ENCODE results near the gene ZDHHC8. TPM values are rescaled to one million over a fixed set of nuclear protein-coding genes. Genes with fewer than 3 reads are reported as not detected.

Gene ZDHHC8
- total RNA-seq, 4 donors from 2014 or later, result 14.7 to 56.5 (median 17.1) TPM

DNA sequence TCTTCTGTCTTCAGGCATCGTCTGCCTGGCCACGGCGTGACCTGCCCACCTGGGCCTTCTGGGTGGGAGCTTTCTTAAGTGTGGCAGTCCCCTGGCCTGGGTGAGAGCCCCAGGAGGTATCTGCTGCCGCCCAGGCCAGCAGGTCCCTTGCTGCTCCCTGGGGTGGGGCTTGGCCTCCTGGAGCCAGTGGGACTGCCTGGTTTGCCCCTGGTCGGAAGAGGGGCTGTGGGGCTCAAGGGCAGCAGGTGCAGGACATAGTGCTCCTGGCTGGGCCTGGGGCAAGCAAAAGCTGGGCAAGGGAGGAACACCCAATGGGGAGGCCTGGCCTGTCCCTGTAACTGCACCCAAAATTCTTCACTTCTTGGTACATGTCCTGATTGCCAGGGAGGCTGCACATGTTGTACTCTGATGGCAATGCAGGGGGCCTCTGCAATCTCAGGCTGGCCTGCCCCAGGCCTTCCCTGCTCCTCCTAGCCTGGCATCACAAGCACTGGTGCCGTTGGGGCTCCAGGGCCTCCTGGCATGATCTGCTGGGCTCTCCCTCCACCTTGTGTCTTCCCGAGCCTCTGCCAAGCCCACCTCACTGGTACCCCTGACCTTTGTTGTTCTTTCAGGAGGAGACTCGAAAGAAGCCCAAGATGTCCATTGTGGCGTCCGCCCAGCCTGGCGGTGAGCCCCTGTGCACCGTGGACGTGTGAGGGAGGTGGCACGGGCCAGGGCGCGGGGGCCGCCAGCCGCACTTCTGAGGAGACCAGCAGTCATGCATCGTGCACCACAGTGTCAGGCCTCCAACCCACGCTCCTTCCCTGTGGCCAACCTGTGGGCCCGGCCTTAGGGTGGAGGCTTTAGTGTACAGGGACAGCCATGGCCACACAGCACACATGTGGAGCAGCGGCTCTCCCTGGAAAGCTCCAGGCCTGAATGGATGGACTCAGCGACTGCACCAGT, 21.9 kb upstream of the ZDHHC8 start:
- H3K9me3 ChIP-seq, result no peaks in the 10 kb centered on the region
- no peak overlapping the region for H3K27ac ChIP-seq
- no peak for TF ChIP-seq EP300 (IDR thresholded peaks at IDR 0.05; ENCODE audit: low read depth)
- TF ChIP-seq POLR2A (IDR thresholded peaks at IDR 0.05), result no peak
- TF ChIP-seq, protein P1, sequence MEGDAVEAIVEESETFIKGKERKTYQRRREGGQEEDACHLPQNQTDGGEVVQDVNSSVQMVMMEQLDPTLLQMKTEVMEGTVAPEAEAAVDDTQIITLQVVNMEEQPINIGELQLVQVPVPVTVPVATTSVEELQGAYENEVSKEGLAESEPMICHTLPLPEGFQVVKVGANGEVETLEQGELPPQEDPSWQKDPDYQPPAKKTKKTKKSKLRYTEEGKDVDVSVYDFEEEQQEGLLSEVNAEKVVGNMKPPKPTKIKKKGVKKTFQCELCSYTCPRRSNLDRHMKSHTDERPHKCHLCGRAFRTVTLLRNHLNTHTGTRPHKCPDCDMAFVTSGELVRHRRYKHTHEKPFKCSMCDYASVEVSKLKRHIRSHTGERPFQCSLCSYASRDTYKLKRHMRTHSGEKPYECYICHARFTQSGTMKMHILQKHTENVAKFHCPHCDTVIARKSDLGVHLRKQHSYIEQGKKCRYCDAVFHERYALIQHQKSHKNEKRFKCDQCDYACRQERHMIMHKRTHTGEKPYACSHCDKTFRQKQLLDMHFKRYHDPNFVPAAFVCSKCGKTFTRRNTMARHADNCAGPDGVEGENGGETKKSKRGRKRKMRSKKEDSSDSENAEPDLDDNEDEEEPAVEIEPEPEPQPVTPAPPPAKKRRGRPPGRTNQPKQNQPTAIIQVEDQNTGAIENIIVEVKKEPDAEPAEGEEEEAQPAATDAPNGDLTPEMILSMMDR (IDR thresholded peaks at IDR 0.05), result no peak
- TF ChIP-seq POLR2AphosphoS5 (IDR thresholded peaks at IDR 0.05), result no peak
- no peaks in the 10 kb centered on the region for H3K4me1 ChIP-seq
- in situ Hi-C loops (cut with MboI; ENCODE audit: low pct_ligation_motif_present in 1 of 4, low pct_unique_long_range_greater_than_20kb in 1 of 4, low sequenced_read_pairs in 3 of 4), result no loop called here
- H3K4me3 ChIP-seq, result no peak overlapping the region
- WGBS, 2 donors (ENCODE audit: low coverage in 1 of 2), result 86% methylated on average over 21 of the region's 23 CpGs; no CpG with 5 or more reads in 1 of the 2 donors
- intact Hi-C loops (cut with DNase I; ENCODE audit: low total_unique reads), result no loop called here
- no peaks in the 10 kb centered on the region for H3K27me3 ChIP-seq
- H3K36me3 ChIP-seq, result peaks cover 0 to 25% (median 12%) of the 10 kb centered on the region in 4 donors
- DNase-seq, result no peak

DNA sequence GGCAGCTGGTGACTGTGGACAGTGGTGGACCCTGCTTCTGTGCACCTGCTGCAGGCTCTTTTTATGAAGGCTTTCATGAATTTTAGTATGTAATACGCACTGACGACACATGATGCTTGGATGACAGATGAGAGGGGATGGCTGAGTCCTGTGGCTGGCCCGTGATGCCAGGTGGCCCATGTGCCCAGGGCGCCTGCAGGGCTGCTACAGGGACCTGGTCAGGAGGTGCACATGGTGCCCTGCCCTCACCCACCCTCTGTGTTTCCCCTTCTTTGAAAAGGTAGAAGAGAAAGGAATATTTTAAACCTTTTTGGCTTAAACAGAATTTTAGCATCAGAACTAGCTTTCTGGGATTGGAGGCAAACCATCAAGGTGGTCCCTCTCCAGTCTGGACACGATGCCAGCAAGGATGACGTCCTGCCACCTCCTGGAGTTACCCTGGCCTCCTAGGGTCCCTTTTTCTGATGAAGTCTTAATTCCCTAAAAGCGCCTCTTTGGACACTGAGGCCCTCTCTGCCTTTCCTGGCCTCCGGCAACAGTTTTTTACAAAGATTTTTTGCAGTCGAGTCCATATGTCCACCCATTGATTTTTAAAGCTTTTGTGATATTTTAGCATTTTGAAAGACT, 21.1 kb upstream of the ZDHHC8 start:
- intact Hi-C loops (cut with DNase I; ENCODE audit: low total_unique reads), result no loop called here
- peaks cover 0 to 20% (median 10%) of the 10 kb centered on the region in 4 donors for H3K36me3 ChIP-seq

GRCh38 chr22:20111045-20111688, 20.4 kb upstream of the ZDHHC8 start:
- Histone ChIP-seq H3K27ac (no peak overlapping the region), H3K4me3 (no peak overlapping the region), H3K36me3 (peaks cover 0 to 17% (median 9%) of the 10 kb centered on the region in 4 donors), H3K27me3 (no peaks in the 10 kb centered on the region), H3K4me1 (peaks cover 4 to 8% (median 7%) of the 10 kb centered on the region in 4 donors), H3K9me3 (no peaks in the 10 kb centered on the region)
- no peak for TF ChIP-seq EP300 (IDR thresholded peaks at IDR 0.05; ENCODE audit: low read depth)
- TF ChIP-seq, protein P1 (IDR thresholded peaks at IDR 0.05), result peak in 1 of 5 experiments; percentile 18
- 68% methylated on average over 14 of the region's 14 CpGs; no CpG with 5 or more reads in 1 of the 2 donors for WGBS, 2 donors (ENCODE audit: low coverage in 1 of 2)
- in situ Hi-C loops (cut with MboI; ENCODE audit: low pct_ligation_motif_present in 1 of 4, low pct_unique_long_range_greater_than_20kb in 1 of 4, low sequenced_read_pairs in 3 of 4) (no loop called here), intact Hi-C loops (cut with DNase I; ENCODE audit: low total_unique reads) (no loop called here)
- no peak for DNase-seq

More for the DNA sequence above, 21.1 kb upstream of the ZDHHC8 start:
- TF ChIP-seq POLR2A (IDR thresholded peaks at IDR 0.05) (no peak), POLR2AphosphoS5 (IDR thresholded peaks at IDR 0.05) (no peak), EP300 (IDR thresholded peaks at IDR 0.05; ENCODE audit: low read depth) (no peak)
- TF ChIP-seq, protein P1 (IDR thresholded peaks at IDR 0.05), result no peak
- Histone ChIP-seq H3K9me3 (no peaks in the 10 kb centered on the region), H3K4me1 (peaks cover 0 to 1% (median under 1%) of the 10 kb centered on the region in 4 donors), H3K27ac (no peak overlapping the region), H3K27me3 (no peaks in the 10 kb centered on the region), H3K4me3 (no peak overlapping the region)
- in situ Hi-C loops (cut with MboI; ENCODE audit: low pct_ligation_motif_present in 1 of 4, low pct_unique_long_range_greater_than_20kb in 1 of 4, low sequenced_read_pairs in 3 of 4), result no loop called here
- 85 to 100% methylated on average over 4 to 9 of the region's 9 CpGs for WGBS, 2 donors (ENCODE audit: low coverage in 1 of 2)
- DNase-seq, result no peak
